ENCODE data around the gene ILF2.
"Not testable (repeated sequence)": the region's sequence is repeated elsewhere in the genome, so short reads cannot be mapped to it uniquely, and the experiment has no call there.

Gene ILF2

GRCh38 chr1:153647346-153647714, 23.5 kb downstream of the ILF2 start:
- FAIRE-seq, result no peak

DNA sequence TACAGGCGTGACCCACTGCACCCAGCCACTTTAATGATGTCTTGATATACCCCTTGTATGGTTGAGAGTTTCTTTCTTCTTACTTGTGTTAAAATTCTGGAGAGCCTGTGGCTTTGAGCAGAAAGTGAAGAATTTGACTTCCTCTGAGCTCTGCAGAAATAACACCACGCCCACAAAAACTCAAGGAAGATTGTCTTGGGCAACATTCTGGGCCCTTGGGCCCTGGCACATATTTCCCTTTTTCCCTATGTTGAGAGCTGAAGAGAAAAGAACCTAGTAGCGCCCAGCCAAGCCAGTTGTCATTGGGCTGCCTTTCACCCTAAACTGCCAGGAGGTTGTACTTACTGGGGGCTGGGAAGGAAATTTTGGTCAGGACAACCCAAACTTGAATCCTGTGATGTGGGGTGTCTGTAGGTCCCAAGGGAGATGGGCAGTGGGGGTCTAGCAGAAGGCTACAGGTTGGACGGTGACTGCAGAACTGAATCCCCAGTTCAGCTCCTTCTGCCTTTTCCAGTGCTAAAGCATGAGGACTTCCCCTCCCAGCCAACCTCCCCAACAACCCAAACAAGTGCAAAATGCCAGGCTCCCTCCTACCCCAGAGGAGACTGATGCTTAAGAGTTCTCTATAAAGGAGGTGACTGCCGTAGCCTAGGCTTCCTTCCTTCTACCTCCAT, 24.0 kb downstream of the ILF2 start:
- FAIRE-seq, result no peak

DNA sequence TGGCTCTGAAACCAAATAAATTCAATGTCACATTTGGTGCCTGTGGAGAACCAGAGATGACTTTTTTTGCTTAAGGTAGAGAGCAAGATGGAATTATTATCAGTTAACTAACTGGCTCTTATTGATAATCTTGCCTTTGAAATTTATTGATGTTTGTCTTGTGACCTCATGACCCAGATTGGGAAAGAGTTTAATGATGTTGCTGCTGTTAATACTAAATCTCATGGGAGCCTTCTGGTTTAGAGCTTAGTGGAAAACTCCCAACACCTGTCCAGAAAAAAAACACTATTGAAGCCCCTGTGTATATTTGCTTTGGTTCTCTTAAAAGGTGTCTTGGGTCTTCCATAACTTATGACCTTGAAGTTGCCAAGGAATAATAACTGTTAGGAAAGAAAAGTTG, 27.0 kb downstream of the ILF2 start:
- no peak for FAIRE-seq

DNA sequence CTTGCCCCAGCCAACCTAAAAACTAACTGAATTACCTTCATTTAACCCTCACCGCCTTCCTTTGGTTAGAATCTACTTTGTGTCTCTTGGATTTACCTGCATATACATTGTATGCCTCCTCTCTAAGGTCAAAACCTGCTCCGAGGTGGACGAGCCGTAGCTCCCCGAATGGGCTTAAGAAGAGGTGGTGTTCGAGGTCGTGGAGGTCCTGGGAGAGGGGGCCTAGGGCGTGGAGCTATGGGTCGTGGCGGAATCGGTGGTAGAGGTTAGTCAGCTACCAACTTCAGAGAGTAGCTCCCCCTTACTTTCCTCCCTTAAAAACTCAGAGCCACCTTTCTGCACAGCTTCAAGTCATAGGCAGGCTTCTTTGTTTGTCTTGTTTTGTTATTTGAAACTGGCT, 27.7 kb downstream of the ILF2 start:
- no peak for FAIRE-seq

- no peak for FAIRE-seq
Observed at GRCh38 chr1:153642161-153642560, 28.6 kb downstream of the ILF2 start.

DNA sequence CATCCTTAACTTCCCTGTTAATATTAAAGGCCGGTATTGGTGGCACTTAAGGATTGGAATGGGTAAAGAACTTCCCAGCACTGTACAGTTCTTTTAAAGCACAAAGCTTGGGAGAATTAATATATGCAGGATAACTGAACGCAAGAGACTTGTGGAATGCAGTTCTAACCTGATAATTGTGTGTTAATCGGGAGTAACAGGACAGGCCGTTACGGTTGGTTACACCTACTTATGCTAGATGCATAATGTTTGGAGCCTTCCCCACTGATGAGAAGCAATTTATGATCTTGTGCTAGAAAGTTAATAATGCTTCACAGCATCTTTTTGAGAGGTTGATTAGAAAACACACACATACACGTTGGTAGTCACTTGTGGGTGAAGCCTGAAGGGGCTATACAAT, 29.9 kb downstream of the ILF2 start:
- FAIRE-seq, result no peak

- not testable (repeated sequence) for FAIRE-seq
Observed at GRCh38 chr1:153640213-153640612, 30.6 kb downstream of the ILF2 start.

DNA sequence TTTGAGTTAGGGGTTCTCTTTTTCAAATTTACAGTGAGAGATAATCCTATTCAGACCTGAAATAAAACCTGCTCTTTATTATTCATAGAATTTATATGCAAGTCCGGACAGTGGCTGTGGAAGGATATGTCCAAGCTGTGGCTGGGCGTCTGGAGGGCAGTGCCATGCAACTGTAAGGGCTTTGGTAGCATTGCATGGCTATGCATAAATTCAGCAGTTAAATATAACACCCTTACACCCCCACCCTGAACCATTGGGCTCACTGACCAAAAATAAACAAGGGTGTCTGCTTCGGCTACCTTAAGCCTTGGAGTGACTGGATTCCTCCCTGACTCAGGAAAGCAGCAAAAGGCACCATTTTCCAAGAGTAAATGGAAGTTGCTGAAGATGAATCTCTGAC, 31.5 kb downstream of the ILF2 start:
- no peak for FAIRE-seq

DNA sequence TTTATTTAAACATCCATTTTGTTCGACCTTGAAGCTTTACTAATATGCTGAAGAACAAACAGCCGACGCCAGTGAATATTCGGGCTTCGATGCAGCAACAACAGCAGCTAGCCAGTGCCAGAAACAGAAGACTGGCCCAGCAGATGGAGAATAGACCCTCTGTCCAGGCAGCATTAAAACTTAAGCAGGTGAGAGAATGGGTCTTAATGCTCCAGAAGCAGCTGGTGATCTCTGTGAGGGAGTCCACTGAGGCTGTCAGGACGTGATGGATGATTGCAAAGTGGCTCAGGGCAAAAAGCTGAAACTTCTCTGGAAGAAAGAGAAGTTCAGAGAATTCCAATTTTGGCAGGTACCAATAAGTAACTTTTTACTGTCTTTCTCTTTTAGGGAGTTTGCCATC, 32.5 kb downstream of the ILF2 start:
- no peak for FAIRE-seq

DNA sequence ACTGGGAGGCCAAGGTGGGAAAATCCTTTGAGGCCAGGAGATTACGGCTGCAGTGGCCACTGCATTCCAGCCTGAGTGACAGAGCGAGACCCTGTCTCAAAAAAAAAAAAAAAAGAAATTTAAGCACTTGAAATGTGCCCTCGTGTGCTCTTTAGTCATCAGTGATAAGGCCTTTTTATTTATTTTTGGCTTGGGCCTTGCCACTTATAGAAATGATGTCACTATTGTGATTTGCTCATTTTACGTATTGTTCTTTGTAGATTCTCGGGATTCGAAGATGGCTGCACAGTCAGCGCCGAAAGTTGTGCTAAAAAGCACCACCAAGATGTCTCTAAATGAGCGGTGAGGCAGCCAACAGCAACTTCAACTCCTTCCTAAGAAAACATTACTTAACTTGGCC, 34.5 kb downstream of the ILF2 start:
- no peak for FAIRE-seq

DNA sequence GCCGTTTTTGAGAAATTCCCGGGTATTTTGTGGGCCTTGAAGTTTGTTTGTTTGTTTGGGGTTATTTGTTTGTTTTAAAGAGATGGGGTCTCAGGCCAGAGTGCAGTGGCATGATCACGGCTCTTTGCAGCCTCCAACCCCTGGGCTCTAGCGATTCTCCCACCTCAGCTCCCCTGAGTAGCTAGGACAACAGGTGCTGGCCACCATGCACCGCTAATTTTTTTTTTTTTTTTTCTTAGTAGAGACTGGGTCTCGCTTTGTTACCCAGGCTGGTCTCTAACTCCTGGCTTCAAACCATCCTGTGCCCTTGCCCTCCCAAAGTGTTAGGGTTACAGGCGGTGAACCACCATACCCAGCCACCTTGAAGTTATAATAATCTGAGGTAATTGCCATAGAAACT, 34.9 kb downstream of the ILF2 start:
- no peak for FAIRE-seq

- FAIRE-seq, result peak; percentile 90
Observed at GRCh38 chr1:153633754-153634665, 36.8 kb downstream of the ILF2 start, which contains the start of gene CHTOP. CHTOP (plus strand) TSS chr1:153634066; CDS start chr1:153636589, 2,523 bp downstream.

GRCh38 chr1:153633161-153633753, 37.5 kb downstream of the ILF2 start:
- no peak for FAIRE-seq

DNA sequence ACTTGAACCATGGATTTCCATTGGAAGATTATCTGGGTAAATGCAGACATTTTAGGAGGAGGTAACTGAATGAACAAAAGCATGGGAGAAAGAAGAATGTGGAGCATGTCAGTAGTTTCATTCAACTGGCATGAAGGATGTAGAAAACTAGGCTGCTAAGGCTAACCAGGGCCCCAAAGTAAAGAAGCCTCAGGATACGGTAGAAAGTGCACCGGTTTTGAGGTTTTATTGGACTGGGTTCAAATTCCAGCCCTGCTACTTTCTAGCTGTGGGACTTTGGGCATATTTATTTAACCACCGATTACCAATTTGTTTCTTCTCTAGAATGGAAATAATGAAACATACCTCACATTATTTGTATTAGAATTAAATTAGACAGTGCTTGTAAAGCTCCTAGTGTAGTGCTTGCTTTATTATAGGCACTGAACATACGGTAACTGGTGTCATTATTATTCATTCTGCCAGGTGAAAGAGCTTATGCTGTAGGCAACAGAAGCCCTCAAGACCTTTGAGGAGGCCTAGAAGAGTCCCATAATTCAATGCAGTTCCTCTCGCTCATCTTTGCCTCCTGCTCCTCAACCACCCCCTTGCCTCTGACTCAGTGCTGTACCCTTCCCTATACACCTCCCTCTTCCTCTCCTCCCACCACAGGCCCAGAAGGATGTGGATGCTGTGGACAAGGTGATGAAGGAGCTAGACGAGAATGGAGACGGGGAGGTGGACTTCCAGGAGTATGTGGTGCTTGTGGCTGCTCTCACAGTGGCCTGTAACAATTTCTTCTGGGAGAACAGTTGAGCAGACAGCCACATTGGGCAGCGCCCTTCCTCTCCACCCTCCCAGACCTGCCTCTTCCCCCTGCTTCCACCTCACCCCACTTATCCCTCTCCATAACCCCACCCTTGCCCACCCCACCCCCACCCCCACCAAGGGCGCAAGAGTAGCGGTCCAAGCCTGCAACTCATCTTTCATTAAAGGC, 39.5 kb downstream of the ILF2 start:
- no peak for FAIRE-seq

- FAIRE-seq, result no peak
Observed at GRCh38 chr1:153630384-153630783, 40.4 kb downstream of the ILF2 start.

DNA sequence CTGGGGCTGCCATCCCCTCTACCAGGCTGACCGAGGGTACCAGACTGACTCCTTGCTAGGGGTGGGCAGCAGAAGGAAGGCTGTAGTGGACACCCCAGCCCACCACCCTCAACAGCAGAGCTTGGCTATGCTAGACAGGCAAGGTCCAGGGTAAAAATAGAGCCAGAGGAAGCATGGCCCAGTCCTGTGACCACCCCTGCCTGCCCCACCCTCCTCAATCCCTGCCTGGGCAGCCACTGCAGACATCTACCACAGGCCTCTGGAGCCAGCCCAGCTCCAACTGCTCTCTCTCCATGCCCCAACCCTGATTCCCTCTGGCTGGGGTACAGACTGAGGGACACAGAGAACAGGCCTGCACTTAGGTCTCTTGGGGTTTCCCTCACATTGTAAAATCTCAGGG, 40.8 kb downstream of the ILF2 start:
- no peak for FAIRE-seq

DNA sequence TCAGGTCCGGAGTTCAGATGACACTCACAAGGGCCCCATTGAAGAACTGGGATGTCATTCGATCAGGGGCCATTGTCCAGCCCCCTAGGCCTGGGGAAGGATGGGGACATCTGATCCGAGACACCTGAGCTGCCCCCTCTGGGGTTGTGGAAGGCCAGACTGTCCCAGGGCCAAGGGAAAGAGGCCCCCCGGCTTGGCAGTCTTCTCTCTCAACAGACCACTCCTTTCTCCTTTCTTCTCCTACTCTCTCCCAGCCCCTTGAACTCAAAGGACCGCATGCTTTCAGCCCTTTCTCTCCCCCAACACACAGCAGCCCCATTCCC, 41.5 kb downstream of the ILF2 start:
- FAIRE-seq, result no peak

- FAIRE-seq, result no peak
Observed at GRCh38 chr1:153628638-153629342, 42.0 kb downstream of the ILF2 start.

- FAIRE-seq, result peak; percentile 9
Observed at GRCh38 chr1:153627715-153628626, 42.8 kb downstream of the ILF2 start, which contains the start of gene S100A1. S100A1 (plus strand) TSS chr1:153628434; CDS start chr1:153630522, 2,088 bp downstream.

DNA sequence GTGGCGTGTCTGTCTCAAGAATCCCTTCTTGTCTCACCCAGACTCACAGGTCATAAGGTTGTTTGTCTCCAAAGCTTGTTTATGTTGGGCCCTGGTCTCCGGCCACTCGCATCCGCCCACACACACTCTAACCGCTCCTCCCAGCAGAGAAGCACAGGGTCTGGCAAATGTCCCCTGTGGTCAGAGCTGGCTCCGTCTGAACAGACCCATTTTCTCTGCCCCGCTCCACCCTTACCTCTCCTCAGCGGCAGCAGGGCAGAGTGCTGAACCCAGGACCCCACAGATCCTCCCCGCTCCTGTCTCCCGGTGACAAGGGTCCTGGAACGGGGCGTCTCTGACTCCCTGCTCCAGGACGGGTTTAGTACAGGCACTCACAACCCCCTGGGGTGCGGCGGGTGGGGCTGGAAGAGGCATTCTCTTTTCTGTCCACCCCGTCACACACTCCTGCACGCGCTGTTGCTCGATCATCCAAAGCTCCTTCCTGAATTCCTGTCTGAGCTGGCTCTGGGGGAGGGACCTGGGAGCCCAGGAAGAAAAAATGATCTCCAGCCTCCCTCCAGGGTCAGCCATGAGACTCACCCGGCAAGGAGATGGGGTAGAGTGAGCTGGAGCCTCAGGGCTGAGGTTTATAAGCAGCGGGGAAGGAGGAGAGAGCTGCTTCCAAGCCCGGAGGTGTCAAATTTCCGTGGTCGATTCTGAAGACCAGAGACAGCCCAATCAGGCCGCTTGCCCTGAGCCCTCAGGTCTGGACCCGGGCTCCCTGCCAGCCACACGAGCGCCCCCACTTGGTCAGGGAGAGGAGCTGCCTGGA, 43.7 kb downstream of the ILF2 start, which contains the start of gene S100A13:
TSS of gene S100A13 (minus strand) at position 602 of the 811 bp plus-strand sequence. CDS start 1,033 bp downstream, outside the sequence.
- peak; percentile 84 for FAIRE-seq

All from A204.1 (cell line).